NCI-H2081 (cell line): Measurements from ENCODE around the gene TMEM175.

Experiments
- DNase-seq, 2 experiments: peaks; one replicate each; lab custom pipeline; 2025; lab: John Stamatoyannopoulos, UW

The TMEM175 gene

DNA sequence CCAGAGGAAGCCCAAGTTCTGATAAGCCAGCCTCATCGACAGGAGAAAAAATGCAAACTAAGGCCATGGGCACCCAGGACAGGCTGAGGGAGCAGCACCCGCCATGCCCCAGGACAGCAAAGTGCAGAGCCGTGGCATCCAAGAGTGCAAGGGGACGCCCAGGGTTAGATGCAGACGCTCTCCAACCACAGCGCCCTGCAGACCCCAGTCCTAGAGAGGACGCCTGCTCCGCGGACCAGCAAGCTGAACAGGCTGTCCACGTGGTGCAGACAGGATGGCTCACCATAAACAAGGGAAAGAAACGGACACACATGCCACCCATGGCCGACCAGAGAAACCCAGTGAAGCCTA is 32.7 kb upstream of the TMEM175 start:
- no peak for DNase-seq

DNA sequence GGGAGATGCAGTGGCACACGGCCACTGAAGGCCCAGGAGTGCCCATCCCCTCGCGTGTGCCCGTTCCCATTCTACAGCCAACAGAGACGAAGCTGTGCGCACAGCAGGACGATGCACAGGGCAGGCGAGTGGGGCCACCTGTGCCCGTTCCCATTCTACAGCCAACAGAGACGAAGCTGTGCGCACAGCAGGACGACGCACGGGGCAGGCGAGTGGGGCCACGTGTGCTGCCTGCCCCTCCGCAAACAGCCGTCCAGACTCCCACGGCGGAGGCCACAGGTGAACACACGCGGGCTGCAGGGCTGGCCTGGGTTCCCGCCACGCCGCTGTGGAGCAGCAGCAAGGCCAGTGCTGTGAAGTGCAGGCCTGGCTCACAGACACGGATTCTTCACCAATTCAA is 32.2 kb upstream of the TMEM175 start:
- DNase-seq: no peak

DNA sequence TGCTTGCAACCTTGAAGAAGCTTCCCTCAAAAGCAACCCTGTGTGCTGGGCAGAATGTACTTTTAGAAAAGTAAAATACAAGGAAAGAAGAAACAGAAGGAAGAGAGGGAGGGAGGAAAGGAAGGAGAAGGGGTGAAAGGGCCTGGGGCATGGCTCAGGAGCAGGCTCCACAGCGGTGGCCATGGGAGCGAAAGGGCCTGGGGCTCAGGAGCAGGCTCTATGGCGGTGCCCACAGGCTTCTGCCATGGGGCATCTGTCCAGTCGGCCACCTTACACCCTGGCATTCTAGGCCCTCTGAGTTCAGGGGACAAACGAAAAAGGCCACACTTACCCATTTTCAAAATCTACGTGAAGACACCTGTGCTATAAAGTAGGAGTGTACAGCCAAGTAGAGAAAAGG is 31.5 kb upstream of the TMEM175 start:
- DNase-seq: no peak

DNA sequence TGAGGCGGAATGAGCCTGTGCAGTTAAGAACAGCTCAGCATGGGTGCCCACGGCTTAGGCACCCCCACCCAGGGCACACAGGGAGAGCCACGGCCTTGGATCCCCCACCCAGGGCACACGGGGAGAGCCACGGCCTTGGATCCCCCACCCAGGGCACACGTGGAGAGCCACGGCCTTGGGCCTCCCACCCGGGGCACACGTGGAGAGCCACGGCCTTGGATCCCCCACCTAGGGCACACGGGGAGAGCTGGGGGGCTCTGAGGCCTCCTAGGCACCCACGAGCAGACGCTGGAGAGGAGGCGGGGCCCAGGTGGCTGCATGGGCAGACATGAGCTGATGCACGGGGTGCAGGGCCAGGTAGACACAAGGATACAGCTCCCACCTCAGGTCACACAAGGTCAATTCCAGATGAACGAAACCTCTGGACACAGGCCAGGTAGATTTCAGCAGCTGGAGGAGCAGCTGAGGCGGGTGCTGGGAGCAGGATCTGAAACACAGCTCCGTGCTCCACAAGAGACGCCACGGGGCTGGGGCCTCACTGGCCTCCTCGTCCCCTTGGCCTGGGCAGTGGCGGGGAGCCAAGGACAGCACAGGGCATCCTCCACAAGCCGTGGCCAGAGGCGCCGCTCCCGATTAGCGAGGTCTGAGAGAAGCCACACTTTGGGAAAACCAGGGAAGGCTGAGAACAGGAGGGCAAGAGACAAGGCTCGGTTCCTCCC is 30.9 kb upstream of the TMEM175 start:
- no peak for DNase-seq

DNA sequence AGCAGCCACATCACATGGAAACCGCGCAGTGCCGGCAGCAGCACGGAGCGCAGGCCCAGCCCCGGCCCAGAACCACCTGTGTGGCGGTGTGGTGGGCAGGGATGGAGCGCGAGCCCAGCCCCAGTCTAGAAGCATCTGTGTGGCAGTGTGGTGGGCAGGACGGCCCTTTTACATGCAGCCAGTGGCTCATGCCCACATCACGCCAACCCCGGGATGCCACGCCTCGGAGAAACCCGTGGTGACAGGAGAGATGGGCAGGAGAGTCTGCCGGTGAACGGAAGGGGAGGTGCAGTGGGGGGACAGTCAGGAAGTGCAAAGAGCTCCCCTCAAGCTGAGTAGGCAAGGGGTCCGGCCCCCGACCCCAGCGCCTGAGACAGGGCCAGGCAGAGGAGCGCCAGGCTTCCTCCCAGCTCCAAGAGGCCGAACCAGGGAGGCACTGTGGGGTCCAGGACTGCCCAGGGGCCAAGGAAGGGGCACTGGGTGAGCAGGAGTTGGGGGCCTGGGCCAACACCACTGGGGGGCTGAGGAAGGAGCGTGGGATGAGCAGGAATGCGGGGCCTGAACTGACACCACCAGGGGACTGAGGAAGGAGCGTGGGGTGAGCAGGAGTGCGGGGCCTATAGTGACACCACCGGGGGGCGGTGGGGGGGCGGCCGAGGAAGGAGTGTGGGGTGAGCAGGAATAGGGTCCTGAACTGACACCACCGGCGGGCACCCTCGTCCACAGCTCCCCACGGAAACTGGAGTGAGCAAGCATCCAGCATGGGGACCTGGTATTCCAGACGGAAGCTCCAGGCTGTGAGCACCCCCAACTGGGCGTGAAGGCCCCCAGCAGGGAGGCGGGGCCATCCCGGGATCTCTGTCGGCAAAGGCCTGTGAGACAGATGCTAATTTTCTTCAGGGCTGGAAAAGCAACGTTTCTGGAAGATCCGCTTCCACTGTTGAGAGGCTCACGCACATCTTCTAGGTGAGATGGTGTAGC is 28.9 kb upstream of the TMEM175 start:
- DNase-seq: no peak

DNA sequence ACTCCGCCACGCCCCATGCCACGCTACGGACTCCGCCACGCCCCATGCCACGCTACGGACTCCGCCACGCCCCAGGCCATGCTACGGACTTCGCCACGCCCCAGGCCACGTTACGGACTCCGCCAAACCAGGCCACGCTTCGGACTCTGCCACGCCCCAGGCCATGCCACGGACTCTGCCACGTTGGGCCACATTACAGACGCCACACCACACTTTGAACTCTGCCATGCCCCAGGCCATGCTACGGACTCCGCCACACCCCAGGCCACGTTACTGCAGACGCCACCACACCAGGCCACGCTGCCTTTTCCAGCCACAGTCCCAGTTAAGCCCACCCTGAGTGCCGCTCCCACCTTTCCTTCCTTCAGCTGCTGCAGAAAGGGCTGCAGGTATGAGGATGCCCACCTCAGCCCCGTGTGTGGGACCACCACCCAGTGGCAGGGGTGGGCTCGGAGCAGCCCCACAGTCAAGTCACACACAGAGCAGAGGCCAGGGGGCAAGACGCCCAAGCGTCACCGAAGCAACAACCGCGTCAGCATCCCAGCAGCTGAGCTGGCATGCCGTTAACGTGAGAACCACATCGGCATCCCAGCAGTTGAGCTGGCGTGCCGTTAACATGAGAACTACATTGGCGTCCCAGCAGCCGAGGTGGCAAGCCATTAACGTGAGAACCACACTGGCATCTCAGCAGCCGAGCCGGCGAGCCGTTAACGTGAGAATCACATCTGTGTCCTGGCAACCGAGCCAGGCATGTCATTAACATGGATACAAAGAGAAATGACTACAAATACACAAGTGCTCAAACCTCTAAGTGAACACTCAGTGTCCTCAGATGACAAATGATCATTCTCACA is 26.5 kb upstream of the TMEM175 start:
- DNase-seq: no peak

DNA sequence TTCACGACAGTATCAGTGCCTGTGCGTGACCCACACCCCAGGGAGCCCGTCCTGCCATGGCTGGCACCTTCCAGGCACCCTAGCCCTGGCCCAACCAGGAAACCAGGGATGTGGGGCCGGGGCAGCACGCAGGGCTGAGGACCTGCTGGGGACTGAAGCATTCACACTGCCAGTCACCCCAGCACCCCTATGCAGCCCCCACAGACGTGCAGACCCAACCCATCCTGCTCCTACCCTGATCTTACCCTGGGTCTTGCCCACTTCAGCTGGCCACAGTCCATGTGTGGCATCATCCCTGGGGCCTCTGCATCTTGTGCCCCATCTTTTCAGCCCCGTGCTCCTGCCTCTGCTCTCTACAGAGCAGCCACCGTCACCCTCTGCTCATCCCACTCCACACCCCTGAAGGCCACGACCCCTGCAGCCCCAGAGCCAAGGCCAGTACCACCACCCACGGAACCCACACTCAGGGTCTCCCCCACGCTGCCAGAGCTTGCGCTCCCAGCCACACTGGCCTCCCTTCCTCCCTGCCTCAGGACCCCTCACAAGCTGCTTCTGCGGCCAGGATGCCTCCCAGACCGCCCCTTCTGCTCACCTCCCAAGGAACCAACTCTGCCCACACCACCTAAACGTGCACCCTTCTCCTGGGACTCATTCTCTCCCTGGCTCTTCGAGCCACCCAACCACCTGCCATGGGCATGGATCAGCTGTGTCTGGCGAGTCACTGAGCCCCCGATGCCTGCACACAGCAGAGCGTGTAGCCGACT is 25.7 kb upstream of the TMEM175 start:
- no peak for DNase-seq

DNA sequence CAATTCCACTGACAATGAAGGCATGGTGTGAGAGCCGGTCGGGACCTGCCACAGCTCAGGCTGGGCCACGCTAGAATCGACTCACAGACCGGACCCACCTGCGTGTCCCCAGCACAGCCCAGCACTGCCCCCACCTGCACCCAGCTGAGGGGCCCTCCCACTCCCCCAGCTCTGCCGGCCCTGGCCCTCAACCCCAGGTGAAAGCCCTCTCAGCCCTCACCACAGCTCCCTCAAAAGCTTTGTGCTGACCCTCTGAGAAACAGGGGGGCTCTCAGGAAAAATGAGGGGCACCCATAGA is 25.2 kb upstream of the TMEM175 start:
- no peak for DNase-seq

DNA sequence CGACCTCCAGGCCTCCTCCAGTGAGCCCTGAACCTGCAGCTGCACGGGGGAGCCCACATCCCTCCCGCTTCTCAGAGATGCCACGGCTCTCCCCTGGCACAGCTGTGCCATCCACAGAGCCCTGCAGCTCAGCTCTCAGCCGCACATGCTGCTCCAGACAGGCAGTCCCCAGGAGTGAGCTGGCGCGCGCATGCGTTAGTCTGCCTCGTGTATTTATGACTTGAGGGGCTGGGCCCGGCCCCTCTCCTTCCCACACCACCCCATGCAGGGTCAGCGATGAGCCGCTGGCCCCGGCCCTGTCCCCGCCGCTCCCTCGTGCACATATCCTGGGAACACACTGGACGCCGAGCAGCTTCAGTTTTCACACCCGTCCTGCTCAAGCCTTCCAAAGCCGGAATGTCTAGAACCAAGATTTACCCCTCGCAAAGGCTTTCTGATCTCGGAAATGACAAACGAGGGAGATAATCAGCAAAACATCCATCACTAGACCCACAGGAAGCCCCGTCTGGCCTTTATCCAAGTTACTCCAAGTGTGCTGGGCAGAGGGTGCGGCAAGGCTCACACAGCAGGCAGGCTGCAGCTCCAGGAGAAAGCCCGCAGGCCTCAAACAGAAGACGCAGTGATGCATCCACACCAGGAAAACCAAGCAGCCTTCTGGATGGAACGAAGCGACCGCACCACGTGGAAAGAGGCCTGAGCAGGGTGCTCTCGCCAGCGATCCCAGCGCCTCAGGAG is 24.4 kb upstream of the TMEM175 start:
- no peak for DNase-seq

DNA sequence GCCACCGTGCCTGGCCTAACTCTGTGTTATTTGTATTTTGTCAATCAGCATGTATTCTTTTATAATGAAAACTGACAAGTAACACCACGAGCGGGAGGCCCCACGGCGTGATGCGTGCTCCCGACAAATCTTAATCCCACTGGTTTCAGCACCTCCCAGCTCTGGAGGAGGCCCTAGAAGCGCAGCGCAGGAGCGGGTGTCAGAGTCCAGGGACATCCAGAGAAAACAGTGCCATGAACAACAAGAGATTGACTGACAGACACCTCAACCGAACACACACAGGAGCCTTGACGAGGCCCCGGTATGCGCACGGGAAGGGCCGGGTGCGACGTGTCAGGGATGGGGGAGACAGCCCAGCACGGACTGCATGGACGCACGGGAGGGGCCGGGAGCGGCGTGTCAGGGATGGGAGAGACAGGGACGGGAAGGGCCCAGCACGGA is 23.1 kb upstream of the TMEM175 start:
- DNase-seq: no peak

DNA sequence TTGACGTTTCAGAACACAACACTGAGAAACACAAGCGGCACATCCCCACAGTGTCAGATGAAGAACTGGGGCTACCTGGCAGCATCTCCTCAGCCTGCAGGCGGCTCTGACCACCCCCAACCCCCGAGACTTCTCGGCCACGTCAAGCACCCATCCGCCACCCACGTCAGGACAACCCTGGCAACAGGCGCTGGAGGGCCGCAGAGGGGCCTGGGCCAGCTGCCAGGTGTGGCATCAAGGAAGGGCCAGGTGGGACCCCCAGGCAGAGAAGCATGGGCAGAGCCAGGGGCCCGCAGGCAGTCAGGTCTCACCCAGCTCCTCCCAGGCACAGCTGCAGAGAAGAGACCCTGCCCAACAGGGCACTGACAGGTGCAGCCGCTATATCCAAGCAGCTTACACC is 22.4 kb upstream of the TMEM175 start:
- no peak for DNase-seq

DNA sequence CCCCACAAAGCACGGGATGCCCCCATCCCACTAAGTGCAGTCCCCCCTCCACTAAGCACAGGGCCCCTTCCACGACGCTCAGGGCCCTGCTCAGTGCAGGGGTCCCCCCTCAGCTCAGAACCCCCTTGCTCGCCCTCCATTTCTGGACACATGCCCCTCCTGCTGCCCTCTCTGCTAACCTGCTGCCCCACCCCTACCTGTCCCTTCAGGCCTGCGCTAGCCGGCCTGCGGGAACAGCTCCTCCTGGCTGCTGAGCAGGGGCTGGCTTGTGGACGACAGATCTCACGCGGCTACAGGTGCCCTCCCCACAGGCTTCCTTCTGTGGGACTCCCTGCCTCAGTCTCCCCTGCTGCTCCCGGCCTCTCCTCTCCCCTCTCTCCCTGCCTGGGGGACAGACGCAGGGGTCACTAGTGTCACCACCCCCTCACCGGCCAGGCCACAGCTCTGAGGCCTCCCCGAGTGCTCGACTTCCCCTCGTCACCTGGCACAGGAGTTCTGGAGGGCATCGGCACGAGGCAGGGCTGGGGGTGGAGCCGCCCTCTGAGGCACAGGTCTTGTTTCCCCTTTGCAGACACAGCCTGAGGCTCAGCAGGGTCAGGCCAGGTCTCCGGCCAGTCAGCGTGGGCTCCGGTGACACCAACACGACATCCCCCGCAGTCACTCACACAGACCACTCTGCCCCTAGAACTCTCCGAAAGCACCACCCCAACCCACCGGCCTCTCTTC is 21.7 kb upstream of the TMEM175 start:
- no peak for DNase-seq

DNA sequence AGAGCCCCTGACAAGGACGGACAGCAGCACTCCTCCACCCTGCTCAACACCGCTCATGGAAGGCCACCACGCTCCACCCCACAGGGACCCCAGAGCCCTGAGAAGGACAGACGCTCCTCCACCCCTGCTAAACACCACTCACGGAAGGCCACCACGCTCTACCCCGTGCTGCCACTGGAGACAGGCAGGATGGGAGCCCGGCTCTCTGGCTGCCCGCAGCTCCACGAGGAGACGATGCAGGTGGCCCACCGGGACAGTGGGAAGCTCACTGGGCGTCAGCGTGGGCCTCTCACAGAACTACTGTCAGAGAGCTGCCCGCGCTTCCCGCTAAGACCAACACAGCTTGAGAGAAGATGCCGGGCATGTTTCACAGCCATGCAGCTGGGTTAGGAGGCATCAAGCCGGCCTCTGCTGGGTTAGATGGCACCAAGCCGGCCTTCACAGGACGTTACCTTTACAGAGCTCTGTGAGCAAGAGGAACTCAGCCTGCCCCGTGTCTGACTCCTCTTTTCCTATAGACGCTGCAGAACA is 21.0 kb upstream of the TMEM175 start:
- DNase-seq: no peak

DNA sequence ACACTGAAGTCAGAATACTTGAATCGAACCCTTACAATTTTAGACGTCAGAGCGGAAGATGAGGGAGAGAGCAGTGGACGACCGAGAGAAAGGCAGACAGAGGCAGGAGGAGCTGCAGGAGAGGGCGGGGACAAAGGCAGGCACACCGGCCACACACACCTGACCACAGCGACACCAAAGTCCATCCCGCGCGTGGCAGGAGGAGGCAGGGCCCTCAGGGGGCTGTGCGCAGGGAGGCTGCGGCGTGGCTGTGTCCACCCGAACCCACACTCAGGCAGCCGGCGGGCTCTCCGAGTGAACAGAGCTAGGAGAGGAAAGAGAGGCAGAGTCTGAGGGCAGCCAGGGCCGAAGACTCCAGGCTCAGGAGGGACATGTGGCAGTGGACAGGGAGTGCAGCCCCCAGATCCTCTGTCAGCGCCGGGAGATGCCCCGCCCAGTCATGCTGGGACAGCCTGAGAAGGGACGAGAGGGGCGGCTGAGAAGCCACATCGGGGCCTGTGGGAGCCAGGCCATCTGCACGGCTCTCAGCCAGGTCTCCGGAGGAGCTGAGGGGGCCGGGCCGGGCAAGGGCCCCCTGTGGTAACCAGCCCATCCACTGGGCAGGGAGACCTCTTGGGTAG is 20.3 kb upstream of the TMEM175 start:
- DNase-seq: no peak

DNA sequence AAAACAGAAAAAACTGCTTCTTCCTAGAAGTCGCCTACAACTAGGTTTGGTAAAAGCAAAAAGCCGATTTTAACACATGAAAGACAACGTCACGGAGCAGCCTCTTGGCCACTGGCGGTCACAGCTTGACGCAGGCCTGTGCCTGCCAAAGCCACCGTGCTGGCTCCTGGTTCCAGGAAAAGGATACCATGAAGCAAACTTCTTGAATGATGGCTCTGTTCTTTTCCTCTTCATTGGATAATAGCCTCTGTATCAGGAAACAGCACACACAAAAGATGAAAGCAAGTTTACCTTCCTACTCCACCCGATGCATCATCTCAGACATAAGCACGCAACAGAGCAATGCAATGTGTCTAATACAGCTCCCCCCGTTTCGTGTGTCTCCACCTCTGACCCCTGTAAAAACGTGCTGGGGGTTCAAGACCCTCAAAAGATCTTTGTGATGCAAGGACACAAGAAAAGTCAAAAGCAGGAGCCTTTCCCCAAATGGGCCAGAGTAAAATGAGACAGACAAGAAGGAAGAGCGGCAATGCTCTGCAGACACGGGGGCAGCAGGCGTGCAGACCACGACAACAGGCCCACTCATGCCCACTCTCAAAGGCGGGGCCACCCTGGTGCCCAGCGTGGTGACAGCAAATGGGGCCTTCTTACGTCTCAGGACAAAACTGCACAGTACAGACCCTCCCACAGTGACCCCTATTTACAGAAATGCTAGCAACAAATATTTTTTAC is 19.5 kb upstream of the TMEM175 start:
- no peak for DNase-seq

DNA sequence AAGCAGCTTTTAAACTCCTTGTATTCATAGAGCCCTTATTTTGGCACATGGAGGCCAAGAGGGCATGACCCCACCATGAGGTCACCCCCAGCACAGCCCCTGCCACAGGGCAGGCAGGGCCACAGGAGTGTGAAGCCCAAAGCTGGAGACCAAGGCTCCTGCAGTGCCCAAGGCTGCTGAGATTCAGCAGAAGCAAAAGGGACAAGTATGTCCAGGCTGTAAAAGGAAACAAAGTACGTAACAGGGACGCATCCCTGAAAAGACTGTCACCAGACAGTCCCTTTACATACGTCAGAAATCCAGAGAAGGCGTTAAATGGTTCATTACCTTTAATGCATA is 19.0 kb upstream of the TMEM175 start:
- DNase-seq: no peak

DNA sequence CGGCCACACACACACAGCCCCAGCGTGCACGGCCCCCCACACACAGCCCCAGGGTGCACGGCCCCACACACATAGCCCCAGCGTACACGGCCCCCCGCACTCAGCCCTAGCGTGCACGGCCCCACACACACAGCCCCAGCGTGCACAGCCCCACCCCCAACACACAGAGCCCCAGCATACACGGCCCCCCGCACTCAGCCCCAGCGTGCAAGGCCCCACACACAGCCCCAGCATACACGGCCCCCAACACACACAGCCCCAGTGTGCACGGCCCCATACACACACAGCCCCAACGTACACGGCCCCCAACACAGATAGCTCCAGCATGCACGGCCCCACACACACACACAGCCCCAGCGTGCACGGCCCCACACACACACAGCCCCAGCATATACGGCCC is 17.7 kb upstream of the TMEM175 start:
- DNase-seq: no peak

DNA sequence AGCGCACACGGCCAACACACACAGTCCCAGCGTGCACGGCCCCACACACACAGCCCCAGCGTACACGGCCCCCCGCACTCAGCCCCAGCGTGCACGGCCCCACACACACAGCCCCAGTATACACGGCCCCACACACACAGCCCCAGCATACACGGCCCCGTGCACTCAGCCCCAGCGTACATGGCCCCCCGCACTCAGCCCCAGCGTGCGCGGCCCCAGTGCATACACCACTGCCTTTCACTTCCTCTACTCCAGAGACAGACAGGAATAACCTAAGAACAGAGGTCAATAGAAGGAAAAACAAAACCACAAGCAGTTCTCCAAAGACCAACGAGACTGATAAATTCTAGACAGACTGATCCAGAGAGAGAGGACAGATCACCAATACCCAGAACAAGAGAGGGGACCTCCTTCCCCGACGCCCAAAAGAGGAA is 17.2 kb upstream of the TMEM175 start:
- DNase-seq: no peak

DNA sequence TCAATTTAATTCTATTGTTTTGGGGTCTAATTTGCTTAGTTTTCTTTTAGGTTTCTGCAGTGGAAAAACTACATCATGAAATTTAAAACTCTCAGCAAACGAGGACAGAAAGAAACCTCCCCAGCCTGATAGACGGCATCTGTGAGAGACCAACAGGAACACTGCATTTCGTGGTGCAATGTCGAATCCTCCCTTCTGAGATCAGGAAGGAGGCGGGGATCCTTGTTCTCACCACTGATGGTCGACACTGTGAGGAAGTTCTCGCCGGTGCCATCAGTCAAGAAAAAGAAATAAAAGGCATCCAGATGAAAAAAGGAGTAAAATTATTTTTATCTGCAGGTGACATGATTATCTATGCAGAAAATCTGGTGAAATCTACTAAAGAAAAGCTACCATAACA is 16.7 kb upstream of the TMEM175 start:
- no peak for DNase-seq
